Vagina (tissue), 2 donors: ENCODE measurements around the gene GSK3A.

Experiments used
- POLR2AphosphoS5 ChIP-seq, 2 donors: sonication (generic); formaldehyde crosslinking; IDR thresholded peaks; one replicate each; pipeline ENCODE4 v1.9.0; 2017; ENCODE audit warnings: antibody characterized with exemption in 2 of 2, mild to moderate bottlenecking in 2 of 2, low read depth in 1 of 2; ENCODE audit not compliant: insufficient read depth in 1 of 2
- TF ChIP-seq, protein P1 (sequence below), 3 experiments: fragments of 450-650 bp in 2 of 3; fragments of 200-600 bp in 1 of 3; sonication (generic) in 1 of 3; IDR thresholded peaks; one replicate each; pipeline ENCODE4 v1.5.1; 2017 to 2019; ENCODE audit warnings: antibody characterized with exemption in 3 of 3, mild to moderate bottlenecking in 2 of 3, moderate library complexity in 2 of 3

DNA sequence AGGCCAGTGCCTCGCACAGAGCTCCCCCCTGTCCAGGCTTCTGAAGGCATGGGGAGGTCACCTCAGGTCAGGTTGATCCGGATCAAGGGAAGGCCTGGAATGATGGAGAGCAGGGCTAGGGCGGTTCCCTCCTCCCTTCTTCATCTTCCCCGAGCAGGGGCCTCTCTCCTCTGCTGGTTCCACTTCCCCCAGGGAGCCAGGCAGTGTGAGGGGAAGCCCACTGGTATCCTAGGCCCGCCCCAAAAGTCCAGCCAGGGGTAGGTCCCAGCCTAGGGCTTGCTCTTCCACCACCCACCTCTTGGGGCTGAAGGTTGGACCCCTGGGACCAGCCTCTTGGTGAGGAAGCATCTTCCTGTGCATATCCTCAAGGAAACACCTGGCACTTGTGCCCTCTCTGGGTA lies 43.1 kb upstream of the GSK3A start:
- TF ChIP-seq, protein P1, sequence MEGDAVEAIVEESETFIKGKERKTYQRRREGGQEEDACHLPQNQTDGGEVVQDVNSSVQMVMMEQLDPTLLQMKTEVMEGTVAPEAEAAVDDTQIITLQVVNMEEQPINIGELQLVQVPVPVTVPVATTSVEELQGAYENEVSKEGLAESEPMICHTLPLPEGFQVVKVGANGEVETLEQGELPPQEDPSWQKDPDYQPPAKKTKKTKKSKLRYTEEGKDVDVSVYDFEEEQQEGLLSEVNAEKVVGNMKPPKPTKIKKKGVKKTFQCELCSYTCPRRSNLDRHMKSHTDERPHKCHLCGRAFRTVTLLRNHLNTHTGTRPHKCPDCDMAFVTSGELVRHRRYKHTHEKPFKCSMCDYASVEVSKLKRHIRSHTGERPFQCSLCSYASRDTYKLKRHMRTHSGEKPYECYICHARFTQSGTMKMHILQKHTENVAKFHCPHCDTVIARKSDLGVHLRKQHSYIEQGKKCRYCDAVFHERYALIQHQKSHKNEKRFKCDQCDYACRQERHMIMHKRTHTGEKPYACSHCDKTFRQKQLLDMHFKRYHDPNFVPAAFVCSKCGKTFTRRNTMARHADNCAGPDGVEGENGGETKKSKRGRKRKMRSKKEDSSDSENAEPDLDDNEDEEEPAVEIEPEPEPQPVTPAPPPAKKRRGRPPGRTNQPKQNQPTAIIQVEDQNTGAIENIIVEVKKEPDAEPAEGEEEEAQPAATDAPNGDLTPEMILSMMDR (IDR thresholded peaks at IDR 0.05) = no peak
- TF ChIP-seq POLR2AphosphoS5 (IDR thresholded peaks at IDR 0.05; ENCODE audit: insufficient read depth in 1 of 2, low read depth in 1 of 2) = no peak
